Endothelial cell (in vitro differentiated cells): ENCODE measurements around the gene PAAF1. TPM values are rescaled to one million over a fixed set of nuclear protein-coding genes. Genes with fewer than 3 reads are reported as not detected.
A peak's percentile ranks its signal among the peaks of the same experiment; 100 is the strongest.
"Not testable (repeated sequence)": the region's sequence is repeated elsewhere in the genome, so short reads cannot be mapped to it uniquely, and the experiment has no call there.

Experiments
- DNase-seq: peaks from one replicate; pipeline ENCODE4 v3.0.0; 2021; ENCODE audit warnings: low spot score
- H3K27ac Mint-ChIP-seq: one replicate; pipeline ENCODE4 v1.8.0; 2021; ENCODE audit warnings: mixed read lengths, inconsistent platforms; ENCODE audit not compliant: unreplicated experiment
- H3K27me3 Mint-ChIP-seq: one replicate; pipeline ENCODE4 v1.8.0; 2021; ENCODE audit warnings: mild to moderate bottlenecking, moderate library complexity, mixed read lengths, inconsistent platforms; ENCODE audit not compliant: unreplicated experiment
- H3K36me3 Mint-ChIP-seq: one replicate; pipeline ENCODE4 v1.8.0; 2021; ENCODE audit warnings: mild to moderate bottlenecking, low read depth, mixed read lengths, inconsistent platforms; ENCODE audit not compliant: unreplicated experiment
- H3K4me1 Mint-ChIP-seq: one replicate; pipeline ENCODE4 v1.8.0; 2021; ENCODE audit warnings: mild to moderate bottlenecking, mixed read lengths, inconsistent platforms; ENCODE audit not compliant: unreplicated experiment
- H3K4me3 Mint-ChIP-seq: one replicate; pipeline ENCODE4 v1.8.0; 2021; ENCODE audit warnings: mild to moderate bottlenecking, mixed read lengths, inconsistent platforms; ENCODE audit not compliant: unreplicated experiment
- H3K9me3 Mint-ChIP-seq: one replicate; pipeline ENCODE4 v1.8.0; 2021; ENCODE audit warnings: mixed read lengths, inconsistent platforms; ENCODE audit not compliant: unreplicated experiment
- total RNA-seq: library from RNA; stranded (reverse); fragmentation: NEBNext Ultra II Directional; extraction: Animal tissue kit (Norgen Biotek cat#: 25700); gene quantifications from one replicate; pipeline ENCODE4 v1.2.1, GENCODE V29; 2021; ENCODE audit not compliant: unreplicated experiment
- TF ChIP-seq, protein P1 (sequence below): fragments of 200-600 bp; sonication (generic); IDR thresholded peaks from one replicate; pipeline ENCODE4 v1.5.0; 2021; ENCODE audit warnings: antibody characterized with exemption; ENCODE audit not compliant: unreplicated experiment

The PAAF1 gene
- total RNA-seq, 1 donor from 2014 or later = 20.3 TPM

DNA sequence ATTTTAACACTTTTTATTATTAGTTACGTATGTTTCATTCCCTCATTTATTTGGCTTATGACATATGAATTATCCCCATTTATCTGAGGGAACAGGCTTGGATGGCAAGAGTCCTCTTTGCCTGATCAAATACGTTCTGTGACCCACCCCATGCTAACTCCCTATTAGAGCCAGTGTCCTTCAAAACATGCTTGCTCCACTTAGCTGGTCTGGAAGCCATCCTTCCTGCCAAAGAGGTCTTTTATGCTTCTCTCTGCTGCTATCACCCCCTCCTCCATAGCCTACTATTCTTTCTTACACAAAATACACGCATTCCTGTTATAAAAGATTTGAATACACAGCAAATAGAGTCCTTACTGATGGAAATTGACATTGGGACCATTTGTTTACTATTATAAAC lies 6.5 kb upstream of the PAAF1 start:
- Mint-ChIP-seq H3K9me3 (no peaks in the 10 kb centered on the region), H3K27ac (no peak overlapping the region), H3K4me3 (no peak overlapping the region), H3K4me1 (peaks cover 1% of the 10 kb centered on the region), H3K27me3 (peaks cover 1% of the 10 kb centered on the region), H3K36me3 (peaks cover 8% of the 10 kb centered on the region)
- TF ChIP-seq, protein P1, sequence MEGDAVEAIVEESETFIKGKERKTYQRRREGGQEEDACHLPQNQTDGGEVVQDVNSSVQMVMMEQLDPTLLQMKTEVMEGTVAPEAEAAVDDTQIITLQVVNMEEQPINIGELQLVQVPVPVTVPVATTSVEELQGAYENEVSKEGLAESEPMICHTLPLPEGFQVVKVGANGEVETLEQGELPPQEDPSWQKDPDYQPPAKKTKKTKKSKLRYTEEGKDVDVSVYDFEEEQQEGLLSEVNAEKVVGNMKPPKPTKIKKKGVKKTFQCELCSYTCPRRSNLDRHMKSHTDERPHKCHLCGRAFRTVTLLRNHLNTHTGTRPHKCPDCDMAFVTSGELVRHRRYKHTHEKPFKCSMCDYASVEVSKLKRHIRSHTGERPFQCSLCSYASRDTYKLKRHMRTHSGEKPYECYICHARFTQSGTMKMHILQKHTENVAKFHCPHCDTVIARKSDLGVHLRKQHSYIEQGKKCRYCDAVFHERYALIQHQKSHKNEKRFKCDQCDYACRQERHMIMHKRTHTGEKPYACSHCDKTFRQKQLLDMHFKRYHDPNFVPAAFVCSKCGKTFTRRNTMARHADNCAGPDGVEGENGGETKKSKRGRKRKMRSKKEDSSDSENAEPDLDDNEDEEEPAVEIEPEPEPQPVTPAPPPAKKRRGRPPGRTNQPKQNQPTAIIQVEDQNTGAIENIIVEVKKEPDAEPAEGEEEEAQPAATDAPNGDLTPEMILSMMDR = no peak
- DNase-seq = no peak

DNA sequence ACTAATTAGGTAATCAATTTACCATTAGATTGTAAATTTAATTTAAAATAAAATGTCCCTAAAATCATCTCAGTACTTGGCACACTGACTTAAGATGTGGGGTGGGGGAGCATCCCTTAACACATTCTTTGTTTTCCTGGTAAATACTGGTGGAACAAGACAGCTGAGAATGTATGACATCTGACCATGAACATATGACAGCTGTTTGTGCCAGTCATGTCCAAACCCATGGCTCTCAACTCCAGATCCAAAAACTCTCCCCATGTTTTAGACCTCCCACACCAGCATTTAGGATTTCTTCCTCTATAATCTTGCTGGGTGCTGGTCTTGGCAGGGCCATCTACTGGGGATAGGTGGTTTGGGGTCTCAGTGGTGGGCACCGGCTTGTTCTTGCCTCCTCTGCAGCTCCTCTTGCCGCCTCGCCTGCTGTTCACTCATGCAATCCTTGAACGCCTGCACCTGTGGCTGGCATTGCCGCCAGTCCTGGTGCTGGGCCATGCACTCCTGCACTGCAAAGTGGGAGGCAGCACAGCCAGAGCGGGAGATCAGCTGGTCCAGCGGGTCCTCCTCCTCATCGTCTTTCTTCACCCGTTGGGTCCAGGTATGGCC lies 3.9 kb upstream of the PAAF1 start:
- no peak for DNase-seq
- peaks cover 9% of the 10 kb centered on the region for H3K4me1 Mint-ChIP-seq
- H3K36me3 Mint-ChIP-seq = peaks cover 7% of the 10 kb centered on the region
- no peak overlapping the region for H3K27ac Mint-ChIP-seq
- TF ChIP-seq, protein P1 = no peak
- H3K4me3 Mint-ChIP-seq = no peak overlapping the region
- H3K9me3 Mint-ChIP-seq = no peaks in the 10 kb centered on the region
- peaks cover 1% of the 10 kb centered on the region for H3K27me3 Mint-ChIP-seq

DNA sequence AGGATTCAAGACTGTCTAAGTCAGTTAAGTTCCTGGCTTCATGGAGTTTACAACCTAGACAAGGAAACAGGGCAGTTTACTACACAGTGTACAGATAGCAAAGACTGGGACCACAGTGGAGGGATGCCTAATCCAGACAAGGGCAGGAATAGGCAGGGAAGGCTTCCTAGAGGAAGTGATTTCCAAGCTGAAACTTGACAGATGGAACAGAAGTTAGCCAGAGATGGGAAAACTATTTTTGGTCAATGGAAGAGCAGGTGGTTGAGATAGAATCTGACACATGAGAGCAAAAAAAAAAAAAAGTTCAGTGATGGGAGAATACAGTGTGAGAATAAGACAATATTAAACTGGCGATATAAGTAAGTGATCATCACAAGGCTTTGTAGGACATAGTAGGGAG lies 1.4 kb upstream of the PAAF1 start:
- peak overlapping the region; percentile 98 for H3K4me3 Mint-ChIP-seq
- H3K36me3 Mint-ChIP-seq = peaks cover 7% of the 10 kb centered on the region
- TF ChIP-seq, protein P1 = no peak
- peaks cover 9% of the 10 kb centered on the region for H3K4me1 Mint-ChIP-seq
- H3K27me3 Mint-ChIP-seq = peaks cover 1% of the 10 kb centered on the region
- no peaks in the 10 kb centered on the region for H3K9me3 Mint-ChIP-seq
- H3K27ac Mint-ChIP-seq = peak overlapping the region; percentile 94
- no peak for DNase-seq

DNA sequence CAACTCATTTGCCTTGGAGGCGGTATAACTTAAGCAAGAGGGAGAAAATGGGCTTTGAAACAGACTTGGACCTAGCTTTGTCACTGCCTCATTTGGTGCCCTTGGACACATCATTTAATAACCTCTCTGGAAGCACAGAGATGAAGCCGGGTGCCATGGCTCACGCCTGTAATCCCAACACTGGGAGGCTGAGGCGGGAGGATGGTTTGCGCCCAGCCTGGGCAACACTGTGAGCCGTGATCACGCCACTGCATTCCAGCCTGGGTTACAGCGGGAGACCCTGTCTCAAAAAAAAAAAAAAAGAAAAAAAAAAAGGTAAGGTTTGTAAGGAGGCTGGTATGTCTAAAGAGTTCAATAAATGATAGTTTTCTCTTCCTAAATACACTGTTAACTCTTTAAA lies 959 bp upstream of the PAAF1 start:
- Mint-ChIP-seq H3K9me3 (no peaks in the 10 kb centered on the region), H3K36me3 (peaks cover 7% of the 10 kb centered on the region), H3K27me3 (peaks cover 1% of the 10 kb centered on the region), H3K27ac (peak overlapping the region; percentile 94), H3K4me3 (peak overlapping the region; percentile 98), H3K4me1 (peaks cover 9% of the 10 kb centered on the region)
- peak; percentile 8 for DNase-seq
- TF ChIP-seq, protein P1 = no peak

DNA sequence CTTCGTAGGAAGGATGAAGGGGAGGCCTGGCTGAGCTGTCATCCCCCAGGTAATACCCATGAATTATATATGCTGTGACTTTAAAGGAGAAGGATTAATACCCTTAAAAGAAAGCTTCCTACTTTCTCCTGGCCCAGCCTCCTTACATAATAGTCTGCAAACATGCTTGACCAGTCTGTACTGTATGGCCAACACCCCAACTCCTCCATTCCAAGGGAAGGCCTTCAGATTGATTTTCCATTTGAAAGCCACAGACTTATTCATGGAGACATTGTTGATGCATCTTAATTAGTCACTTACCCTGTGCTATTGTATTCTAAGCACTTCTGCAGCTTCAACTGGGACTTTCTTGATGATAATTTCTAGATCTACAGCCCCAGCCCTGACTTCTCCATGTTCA lies 2.0 kb downstream of the PAAF1 start:
- DNase-seq = no peak
- H3K27me3 Mint-ChIP-seq = no peaks in the 10 kb centered on the region
- H3K36me3 Mint-ChIP-seq = peaks cover 3% of the 10 kb centered on the region
- H3K27ac Mint-ChIP-seq = no peak overlapping the region
- no peaks in the 10 kb centered on the region for H3K9me3 Mint-ChIP-seq
- TF ChIP-seq, protein P1 = no peak
- no peak overlapping the region for H3K4me3 Mint-ChIP-seq
- H3K4me1 Mint-ChIP-seq = peaks cover 9% of the 10 kb centered on the region

DNA sequence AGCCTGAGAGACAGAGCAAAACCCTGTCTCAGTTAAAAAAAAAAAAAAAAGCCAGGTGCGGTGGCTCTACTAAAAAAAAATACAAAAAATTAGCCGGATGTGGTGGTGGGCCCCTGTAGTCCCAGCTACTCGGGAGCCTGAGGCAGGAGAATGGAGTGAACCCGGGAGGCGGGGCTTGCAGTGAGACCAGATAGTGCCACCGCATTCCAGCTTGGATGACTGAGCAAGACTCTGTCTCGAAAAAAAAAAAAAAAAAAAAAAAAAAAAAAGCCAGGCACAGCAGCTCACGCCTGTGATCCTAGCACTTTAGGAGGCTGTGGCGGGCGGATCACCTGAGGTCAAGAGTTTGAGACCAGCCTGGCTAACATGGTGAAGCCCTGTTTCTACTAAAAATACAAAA lies 3.6 kb downstream of the PAAF1 start:
- H3K36me3 Mint-ChIP-seq, H3K9me3 Mint-ChIP-seq, H3K4me1 Mint-ChIP-seq, H3K4me3 Mint-ChIP-seq, H3K27ac Mint-ChIP-seq, H3K27me3 Mint-ChIP-seq, DNase-seq: not testable (repeated sequence)
